Stimulated activated CD8-positive, alpha-beta memory T cell treated with anti-CD3 and anti-CD28 coated beads, Interleukin-7, amount 100 ng/mL, for 4 hours (primary cell): ENCODE results near the gene POLD2.
"Not testable (repeated sequence)": the region's sequence is repeated elsewhere in the genome, so short reads cannot be mapped to it uniquely, and the experiment has no call there.

ENCODE experiments used
- DNase-seq, 2 donors: peaks; one replicate each; pipeline ENCODE4 v3.0.0-alpha.2; 2020; ENCODE audit warnings: low read depth in 2 of 2

Gene POLD2

GRCh38 chr7:44139311-44140010 is 16.1 kb upstream of the POLD2 start:
- no peak for DNase-seq

- DNase-seq: no peak
Observed at GRCh38 chr7:44138698-44139097, 15.3 kb upstream of the POLD2 start.

GRCh38 chr7:44136731-44137130 is 13.4 kb upstream of the POLD2 start:
- DNase-seq: no peak

GRCh38 chr7:44134943-44135628 is 11.7 kb upstream of the POLD2 start:
- no peak for DNase-seq

DNA sequence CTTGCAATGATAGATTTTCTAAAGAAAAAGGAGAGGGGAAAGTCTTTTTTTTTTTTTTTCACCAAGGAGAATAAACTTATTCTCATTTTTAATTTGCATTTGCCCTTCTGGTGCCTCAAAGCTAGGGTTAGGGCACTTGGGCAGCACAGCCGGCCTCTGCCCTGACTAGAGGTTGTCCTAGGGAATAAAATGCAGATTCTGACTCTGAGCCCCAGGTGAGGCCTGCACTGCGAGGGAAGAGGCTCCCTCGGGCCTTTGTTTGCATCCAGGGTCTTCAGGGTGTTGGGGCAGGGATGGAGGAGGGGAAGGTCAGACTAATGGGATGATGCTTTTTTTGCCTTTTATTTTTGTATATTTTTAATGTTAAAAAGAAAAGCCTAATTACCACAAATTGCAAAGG is 9.9 kb upstream of the POLD2 start:
- no peak for DNase-seq

GRCh38 chr7:44132039-44132438 is 8.7 kb upstream of the POLD2 start:
- no peak for DNase-seq

- no peak for DNase-seq
Observed at GRCh38 chr7:44131173-44132029, 8.1 kb upstream of the POLD2 start.

DNA sequence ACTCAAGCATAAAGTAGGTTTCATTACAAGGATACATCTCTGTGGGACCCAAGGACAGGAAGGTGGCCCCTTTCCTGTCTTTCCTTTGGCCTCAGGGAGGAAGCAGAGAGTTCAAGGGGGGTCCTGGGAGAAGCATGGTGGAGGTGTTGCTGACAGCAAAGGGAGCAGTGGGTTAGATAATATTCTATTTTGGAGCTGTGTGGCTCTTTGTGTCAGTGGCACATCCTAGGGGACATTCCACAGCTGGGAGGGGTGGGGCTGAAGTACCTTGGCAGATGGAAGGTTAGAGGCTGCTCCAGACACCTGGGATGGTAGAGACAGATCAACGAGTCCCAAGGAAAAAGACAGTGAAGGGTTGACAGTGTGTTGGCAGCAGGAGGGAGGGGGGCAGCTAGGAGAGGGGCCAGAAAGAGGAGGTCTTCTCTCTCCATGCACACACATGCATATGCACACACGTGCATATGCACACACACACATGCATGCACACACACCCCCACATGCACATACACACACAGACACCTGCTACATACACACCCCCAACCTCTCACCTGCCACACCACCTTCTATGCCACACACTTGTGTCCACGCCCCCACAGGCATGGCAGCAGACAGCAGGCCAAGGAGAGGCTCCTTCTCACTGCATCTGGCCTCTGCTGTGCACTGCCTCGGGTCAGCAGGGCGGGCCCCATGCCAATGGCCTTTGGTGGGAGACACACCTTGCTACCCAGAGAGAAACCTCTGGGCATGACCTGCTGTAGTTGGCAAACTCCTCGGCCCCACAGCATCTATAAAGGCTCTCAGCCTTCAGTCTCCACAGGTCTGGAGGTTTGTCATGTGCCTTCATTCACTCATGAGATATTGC is 5.6 kb upstream of the POLD2 start:
- DNase-seq: no peak

DNA sequence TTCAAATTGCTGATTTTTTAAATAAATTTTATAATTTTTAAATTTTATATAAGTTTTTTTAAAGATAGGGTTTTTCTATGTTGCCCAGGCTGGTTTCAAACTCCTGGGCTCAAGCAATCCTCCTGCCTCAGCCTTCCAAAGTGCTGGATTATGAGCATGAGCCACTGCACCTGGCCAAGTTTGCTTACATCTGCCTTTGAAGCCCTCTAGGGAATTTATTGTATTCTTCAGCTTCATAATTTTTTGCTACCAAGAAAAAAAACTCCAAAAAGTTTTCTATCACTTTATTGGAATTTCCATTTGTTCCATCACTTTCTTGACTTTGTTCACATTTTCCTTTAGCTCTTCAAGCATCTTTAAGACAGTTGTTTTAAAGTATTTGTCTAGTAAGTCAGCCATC is 3.8 kb upstream of the POLD2 start:
- DNase-seq: no peak

DNA sequence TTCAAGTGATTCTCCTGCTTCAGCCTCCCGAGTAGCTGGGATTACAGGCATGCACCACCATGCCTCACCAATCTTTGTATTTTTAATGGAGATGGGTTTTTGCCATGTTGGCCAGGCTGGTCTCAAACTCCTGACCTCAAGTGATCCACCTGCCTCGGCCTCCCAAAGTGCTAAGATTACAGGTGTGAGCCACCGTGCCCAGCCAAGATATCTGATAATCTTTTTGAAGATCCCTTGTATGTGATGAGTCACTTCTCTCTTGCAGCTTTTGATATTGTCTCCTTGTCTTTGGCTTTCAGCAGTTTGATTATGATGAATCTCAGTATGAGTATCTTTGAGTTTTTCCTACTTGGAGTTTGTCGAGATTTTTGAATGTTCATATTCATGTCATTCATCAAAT is 3.2 kb upstream of the POLD2 start:
- not testable (repeated sequence) for DNase-seq

- no peak for DNase-seq
Observed at GRCh38 chr7:44124822-44125202, 1.5 kb upstream of the POLD2 start.

GRCh38 chr7:44122529-44122928 is 819 bp downstream of the POLD2 start:
- no peak for DNase-seq

- no peak for DNase-seq
Observed at GRCh38 chr7:44121761-44122420, 1.5 kb downstream of the POLD2 start.

DNA sequence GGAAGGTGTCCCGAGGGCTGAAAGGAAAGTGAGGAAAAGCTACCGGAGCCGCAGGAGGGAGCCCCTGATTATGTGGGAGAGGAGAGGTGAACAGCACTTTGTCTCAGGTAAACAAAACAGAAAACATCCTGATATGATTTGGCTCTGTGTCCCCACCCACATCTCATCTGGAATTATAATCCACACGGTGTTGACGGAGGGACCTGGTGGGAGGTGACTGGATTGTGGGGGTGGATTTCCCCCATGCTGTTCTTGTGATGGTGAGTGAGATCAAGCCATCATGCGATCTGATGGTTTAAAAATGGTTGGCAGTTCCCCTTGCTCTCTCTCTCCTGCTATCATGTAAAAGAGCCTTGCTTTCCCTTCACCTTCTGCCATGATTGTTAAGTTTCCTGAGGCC is 3.0 kb downstream of the POLD2 start:
- DNase-seq: no peak

- DNase-seq: no peak
Observed at GRCh38 chr7:44119829-44120380, 3.4 kb downstream of the POLD2 start.

- no peak for DNase-seq
Observed at GRCh38 chr7:44117801-44118429, 5.4 kb downstream of the POLD2 start.

DNA sequence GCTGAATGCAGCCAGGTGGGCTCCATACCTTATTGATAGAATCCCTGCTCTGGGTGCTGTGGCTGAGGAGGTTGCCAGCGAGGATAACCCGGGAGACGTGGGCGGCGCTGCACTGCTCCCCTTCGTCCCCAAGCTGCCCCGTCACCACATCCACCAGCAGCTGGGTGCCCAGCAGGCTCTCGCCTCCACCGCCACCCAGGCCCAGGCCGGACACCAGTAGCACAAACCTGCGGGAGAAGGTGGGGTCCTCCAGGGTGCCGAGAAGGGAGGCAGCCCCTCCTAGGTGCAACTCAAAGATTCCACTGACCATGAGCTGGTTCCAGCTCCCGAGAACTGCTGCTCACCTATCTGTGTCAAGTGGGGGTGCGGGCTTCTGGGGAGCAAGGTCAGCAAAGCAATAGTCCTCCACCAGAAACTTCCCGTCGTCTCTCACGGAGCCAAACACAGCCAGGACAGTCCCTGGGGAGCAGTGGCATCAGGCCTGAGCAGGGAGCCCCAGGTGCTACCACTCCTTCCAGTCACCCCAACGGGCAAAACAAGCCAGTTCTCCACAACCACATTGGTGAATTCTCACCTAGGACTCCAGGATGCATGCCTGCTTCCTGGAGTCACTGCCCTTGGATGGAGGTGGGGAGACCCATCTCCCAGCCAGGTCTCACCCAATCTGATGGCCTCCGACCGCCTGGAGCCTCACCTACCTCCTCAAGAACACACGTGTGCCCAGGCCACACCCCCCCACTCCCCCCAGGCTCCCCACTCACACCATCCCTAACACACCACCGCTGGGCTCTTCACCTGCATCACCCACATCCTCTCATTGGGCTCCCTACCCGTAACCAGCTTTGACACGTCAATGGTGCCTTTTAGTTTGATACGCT is 6.3 kb downstream of the POLD2 start:
- DNase-seq: no peak

DNA sequence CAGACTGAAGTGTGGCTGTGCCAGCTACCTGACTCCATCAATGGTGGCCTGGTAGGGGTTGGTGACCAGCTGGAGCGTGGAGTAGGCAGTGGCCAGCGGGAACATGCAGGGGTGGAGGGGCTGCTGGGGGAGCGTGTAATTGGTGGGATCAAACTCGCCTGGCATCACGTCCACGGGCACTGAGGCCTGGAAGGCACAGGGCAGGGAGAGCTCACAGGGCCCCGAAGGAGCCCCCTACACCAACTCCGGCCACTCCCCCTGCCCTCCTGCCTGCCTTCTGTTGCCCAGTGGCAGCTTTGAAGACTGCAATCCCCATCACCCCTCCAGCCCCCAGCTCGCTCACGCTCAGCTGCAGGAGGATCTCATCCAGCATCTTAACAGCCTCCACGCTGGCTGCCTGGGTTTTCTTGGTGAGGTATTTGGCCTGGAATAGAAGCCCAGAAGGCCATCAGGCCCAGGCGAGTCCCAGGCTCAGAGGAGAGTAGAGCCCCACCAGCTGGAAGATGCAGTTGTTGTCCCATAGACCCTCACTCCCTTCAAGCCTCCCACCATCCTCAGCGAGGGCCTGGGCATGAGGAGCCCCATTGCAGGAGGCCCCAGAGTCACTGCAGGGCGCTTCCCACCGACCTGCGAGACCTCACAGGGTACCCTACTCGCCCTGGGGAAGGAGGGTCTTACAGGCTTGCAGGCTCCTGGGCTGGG is 7.1 kb downstream of the POLD2 start:
- no peak for DNase-seq
